ENCODE measurements around the gene MTTP.

MTTP gene

DNA sequence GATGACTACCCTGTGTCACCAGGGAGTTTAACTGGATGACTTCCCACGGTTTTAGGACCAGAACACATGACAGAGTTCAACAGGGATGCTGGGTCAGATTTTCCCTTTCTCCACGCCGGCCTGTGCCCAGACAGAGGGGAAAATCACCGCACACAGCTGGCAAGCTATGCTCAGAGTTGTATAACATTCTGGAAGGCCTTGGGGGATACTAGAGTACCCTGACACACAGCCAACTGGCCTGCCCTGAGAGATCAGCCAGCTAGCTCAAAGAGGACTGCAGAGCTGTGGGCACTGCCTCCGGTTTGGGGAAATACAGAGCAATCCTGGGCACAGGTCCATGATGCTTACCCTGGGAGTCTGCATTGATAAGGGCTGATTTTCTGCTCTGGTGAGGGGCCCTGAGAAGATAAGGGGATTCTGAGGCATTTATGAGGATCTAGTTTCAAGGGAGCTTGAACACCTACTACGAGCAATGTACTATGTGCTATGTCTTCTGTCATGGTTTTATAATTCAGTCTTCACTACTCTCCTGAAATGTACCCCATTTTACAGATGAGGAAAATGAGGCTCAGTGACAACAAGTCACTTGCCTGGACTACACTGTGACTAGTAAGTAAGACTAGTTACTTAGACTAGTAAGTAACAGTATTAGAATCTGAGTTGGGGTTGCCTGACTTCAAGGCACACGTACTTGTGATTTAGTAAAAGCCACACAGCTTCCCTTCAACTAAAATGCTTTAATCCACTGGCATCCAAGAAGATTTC, 68.3 kb downstream of the MTTP start:
- no peak for DNase-seq (ENCODE audit: low read depth)

DNA sequence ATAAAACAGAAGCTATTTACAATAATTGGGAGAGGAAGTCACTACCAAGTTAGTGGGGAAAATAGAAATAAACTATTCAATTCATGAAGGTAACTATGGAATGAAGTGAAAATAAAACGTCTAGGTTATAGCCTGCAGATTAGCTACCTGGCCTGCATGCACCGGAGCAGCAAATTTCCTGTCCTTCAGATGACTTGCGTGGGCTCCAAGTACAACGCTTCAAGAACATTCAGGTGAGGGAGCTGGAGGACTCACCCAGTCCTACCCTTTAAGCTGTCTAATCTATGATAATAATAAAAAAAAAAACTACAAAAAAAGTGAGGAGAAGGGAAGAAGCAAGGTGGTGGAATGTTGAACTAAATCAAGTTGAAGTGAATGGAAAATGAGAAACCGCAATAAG, 69.8 kb downstream of the MTTP start:
- no peak for DNase-seq (ENCODE audit: low read depth)

DNA sequence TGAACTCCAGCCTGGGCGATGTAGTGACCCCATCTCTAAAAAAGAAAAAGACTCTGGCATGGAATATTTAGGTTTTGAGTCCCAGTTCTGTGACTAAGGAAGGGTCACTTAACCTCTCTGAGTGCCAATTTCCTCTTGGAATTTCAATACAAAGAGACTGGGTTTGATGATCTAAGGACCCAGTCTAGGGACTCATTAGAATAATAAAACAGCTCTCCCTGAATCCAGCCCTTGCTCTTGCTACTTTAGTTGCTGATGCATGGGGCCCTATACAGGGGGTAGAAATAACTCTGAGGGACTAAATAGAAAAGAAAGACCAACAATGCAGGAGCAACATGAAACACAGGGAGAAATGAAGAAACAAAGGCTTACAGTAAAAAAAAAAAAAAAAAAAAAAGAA, 70.4 kb downstream of the MTTP start:
- no peak for DNase-seq (ENCODE audit: low read depth)

DNA sequence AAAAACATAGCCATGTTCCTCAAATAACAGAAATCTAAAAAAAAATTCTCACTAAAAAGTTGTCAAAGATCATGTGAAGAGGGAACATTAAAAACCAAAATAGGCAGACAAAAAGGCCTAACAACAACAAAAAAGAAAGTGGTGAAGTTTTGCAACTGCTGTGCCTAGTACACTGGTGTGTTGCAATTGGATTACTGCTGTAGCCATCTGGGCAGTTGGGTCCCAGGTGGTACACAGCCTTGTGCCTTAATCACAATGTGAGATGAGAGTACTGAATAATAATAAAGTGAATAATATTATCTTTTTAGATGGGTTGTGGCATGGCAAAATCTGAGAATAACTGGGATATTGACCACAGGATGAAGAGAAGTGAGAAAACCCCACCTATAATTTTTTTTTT, 71.0 kb downstream of the MTTP start:
- DNase-seq (ENCODE audit: low read depth) = no peak

DNA sequence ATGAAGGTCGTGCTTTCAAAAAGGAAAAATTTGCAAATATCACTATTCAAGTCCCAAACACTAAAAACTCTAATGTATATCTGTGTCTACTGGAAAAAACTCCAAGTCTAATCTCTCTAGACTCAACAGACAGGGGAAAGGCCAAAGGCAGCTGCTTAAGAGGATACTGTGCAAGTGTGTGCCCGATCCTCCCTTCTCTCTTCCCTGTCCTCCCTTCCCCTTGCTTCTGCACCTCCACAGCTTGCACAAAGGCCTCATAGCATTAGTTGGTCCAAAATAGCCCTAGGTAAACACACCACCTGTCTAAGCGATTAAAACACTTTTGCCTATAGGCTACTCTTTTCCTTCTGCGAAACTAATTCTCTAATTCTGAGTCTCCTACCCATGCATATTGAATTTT, 72.4 kb downstream of the MTTP start:
- no peak for DNase-seq (ENCODE audit: low read depth)

DNA sequence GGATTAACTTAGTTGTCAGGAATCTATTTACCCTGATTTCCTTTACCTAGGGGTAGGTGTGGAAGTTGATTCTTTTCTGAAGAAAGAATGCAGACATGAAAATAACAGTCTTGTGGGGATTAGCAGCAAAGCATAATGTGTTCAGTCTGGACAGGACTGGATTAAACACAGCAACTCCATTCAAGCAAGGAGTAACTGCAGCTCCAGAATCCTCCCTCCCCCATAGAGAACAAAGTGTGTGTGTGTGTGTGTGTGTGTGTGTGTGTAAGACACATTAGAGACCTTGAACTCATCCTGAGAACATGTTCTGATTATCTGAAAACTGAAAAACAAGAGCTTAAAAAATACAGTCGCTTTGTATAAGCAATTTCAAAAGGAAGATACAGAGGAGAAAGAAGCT, 73.7 kb downstream of the MTTP start:
- no peak for DNase-seq (ENCODE audit: low read depth)

DNA sequence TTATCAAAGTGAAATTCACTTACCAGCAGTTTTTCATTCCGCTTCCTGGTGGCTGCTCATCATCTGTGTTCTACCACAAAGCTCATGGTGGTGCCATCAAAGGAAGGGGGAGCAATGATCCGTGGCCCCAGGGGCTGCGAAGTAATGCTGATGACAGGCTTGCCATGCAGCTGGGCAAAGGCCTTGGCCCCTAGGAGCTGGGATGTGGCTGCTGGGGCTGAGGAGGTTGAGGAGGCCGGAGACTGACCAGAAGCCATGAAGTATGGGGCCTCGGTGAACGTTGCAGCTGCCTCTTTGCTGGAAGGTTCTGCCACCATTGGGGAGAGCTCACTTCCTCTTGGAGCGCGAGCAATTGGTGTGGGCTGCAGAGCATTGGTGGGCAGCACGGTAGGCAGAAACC, 74.6 kb downstream of the MTTP start:
- no peak for DNase-seq (ENCODE audit: low read depth)

DNA sequence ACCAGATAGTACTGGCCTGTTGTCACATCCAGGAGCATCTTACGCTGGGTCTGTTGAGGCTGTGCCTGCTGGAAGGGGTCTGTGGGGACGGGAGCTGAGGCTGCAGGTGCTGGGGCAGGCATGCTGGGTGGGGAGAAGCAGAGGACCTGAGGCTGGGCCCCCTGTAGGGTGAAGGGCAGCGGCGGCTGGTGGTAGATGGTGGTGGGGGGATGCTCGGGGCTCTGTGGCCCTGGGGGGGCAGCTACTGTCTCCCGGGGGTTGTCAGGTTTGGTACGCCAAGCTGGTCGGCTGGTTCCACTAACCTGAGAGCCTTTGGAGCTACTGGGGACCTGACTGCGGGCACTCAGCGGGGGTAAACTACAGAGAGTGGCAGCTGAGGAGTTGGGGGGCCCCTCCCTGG, 75.2 kb downstream of the MTTP start:
- DNase-seq (ENCODE audit: low read depth) = no peak

DNA sequence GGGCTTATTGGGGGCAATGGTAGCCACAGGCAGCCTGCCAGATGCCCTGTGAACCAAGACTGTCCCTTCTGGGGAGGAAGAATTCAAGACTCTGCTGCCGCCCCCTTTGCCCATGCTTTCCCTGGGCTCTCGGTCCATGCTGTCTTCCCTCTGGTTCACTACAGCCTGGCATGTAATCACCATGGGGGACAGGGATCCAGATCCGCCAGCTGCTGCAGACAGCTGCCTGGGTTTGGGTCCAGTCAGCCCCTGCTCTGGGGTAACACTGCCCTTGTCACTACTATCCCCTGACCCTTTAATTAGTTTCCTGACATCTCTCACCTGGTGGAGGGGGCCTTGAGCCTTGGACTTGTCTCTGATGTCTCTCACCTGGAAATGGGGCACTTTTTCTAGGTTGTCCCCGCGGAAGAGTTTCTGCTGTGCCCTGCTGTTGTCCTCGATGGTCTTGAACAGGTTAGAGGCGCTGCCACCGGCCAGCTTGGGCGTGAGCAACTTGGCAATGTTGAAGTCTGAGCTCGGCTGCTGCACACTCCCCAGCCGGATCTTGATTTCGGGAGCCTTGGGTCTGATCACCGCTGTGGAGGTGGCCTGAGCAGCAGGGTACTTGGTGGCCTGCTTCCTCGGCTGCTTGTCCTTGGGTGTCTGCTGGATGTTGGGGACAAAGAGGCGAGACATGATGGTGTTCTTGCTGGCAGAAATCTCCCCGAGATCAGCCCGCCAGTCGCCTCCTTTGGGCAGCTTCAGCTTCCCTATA, 76.6 kb downstream of the MTTP start:
- DNase-seq (ENCODE audit: low read depth) = no peak

DNA sequence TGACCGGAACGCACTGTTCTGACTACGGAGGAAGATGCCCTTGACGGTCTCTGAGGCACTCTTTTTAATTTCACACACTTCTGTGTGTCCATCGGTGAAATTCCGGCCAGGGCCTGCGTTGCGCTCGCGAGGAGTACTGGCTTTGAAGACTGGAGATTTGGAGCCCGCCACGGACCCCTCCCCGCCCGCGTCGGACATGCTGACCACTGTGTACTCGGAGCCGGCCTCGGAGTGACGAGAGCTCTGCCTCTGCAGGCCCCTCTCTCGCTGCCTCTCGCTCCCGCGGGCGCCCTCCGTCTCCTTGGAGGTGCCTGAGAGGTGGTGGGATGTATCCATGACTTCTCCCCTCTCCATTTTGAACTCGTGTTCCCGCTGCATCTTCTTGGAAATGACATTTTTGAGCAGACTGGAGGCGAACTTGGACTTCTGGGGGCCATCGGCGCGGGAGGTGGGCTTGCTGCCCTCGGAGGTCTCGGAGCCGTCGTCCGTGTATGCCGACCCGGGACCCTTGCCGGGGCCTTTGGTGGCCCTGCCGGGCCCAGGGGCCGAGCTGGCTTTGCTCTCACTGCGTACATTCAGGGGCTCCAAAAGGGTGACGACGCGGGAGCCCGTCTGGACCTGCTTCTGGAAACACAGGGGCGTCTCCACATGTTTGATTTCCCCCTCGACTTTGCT, 77.3 kb downstream of the MTTP start:
- no peak for DNase-seq (ENCODE audit: low read depth)

DNA sequence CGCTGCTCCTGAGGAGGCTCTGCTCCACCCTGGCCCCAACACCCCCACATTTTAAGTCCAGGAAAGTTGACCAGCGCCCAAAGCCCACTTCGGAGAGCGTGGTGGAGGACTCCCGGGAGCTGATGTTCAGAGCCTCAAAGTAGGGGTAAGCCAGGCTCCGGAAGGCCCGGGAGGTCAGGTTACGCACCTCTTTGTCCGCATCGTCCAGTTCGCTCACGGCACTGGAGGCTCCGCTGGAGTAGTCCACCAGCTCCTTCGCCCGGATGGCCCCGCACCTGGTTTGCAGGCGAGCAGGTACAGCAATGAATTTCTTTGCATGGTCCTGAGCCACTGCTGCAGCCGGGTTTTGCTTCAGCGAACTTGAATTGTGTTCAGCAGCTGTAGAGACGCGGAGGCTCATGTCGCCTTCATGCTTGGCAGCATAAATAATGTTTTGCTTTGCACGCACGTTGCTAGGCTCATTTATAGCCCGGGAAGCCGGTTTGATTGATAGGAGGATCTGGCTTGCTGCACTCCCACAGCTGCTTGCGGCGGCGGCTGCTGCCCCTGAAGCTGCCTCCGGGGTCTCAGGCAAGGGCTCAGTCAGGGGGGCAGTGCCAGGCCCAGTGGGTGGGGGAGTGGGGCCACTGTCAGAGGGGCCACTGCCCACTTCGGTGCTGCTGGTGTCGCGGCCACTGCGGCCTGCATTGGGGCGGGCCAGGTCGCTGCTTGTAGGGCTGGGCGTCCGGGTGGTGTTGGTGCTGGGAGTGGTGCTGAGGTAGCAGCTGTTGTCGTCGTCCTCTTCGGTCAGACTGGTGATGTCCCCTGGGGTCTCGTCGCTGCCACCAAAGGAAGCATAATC, 78.2 kb downstream of the MTTP start:
- DNase-seq (ENCODE audit: low read depth) = no peak

DNA sequence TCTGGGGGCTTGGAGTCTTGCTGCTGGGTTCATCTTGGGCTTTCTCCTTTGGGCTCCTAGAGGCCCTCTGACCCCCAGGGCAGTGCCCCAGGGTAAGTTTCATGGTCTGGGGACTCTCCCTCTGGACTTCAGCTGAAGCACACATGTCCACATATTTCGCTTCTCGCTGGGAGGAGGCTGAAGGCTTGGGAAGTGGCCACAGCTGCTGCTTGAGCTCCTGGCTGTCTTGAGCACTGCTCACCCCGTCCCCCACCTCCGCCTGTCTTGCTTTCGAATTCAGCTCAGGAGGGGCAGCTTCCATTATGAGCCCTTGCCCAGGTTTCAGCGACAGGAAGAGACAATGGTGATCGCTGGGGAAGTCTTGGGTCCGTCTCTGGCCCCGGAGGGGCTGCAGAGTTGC, 79.3 kb downstream of the MTTP start:
- no peak for DNase-seq (ENCODE audit: low read depth)

DNA sequence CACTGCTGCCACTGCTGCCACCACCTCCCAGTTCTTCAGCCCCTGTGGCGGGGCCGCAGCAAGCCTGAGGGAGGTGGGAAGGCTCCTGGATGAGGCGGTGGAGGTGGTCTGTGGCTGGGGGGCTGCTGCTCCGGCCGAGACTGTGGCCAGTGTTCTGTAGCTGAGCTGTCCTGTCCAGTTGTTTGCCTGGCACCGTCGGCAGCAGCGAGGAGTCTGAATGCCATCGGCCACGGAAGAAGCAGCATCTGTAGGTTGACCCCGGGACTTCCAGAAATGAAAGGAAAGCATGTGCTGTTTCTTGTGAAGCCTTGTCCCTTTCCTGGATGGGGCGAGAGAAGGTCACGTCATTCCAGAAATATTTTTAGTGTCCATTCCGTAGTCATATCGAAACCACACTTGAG, 79.7 kb downstream of the MTTP start:
- DNase-seq (ENCODE audit: low read depth) = no peak

DNA sequence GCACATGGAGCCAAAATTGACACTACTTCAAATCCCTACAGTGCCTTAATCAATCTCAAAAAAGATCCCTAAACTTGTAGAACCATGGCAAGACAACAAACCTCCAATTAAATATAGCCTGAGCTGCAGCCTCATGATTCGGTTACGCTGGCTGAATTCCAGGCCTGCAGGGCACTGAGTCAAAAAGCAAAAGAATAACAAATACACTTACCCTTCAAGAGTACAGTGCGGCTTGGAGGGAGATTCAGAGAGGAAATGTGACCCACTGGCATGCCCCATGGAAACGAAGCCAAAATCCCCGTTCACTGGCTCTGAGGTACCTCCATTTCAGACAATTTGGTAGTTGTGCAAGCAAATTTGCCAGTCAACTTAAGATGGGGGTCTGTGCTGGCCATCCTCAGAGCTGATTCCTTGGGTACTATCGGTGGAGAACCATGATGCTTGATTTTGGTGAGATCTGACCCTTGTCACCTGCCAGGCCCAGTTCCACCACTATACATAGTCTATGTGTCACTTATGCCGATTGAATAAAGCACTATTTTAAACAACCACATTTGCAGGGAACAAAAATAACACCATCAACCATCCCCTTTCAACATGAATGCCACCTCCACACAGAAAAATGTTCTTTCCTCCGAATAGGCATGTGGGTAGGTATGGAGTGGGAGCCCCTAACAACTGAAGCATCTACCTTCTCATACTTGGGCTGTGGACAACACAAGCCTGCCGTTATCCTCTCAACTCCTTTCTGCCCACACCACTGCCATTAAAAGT, 80.9 kb downstream of the MTTP start:
- no peak for DNase-seq (ENCODE audit: low read depth)

DNA sequence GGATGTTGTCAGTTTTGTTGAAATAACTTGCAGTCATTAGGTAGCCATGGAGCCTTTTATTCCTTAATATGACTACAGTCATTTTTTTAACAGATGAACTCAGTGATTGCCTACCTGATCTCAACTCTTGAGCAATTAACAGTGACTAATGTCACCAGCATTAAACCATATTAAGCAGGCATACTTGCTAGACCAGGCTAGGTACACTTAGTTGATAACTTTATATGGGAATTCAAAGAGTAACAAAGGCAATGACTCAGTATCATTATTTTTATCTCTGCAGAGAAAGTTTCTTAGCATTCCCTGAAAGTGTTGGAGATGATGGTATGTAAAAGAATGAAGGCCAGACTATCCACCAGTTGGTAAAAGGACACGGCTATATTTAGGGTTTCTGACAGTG, 83.2 kb downstream of the MTTP start, which contains the start of gene C4orf54:
Gene C4orf54, minus strand, starts transcription at position 31 of the 400 bp plus-strand sequence. CDS start 3,180 bp downstream, outside the sequence.
- no peak for DNase-seq (ENCODE audit: low read depth)

DNA sequence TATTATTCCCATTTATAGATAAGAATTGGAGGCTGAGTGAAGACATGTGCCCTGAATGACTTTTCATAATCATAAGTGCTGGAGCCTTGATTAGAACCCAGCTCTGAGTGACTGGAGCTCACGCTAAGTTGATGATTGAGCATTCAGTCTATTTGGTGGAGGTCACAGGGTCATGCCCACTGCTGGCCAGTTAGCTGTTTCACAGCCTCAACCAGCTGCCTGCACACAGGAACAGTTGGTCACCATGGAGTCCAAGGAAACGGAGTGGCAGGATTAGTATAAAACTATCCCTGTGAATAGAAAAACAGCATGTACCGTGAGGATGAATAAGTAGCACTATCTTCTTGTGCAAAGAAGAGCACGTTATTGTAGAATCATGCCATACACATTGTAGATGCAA, 84.0 kb downstream of the MTTP start:
- DNase-seq (ENCODE audit: low read depth) = no peak

DNA sequence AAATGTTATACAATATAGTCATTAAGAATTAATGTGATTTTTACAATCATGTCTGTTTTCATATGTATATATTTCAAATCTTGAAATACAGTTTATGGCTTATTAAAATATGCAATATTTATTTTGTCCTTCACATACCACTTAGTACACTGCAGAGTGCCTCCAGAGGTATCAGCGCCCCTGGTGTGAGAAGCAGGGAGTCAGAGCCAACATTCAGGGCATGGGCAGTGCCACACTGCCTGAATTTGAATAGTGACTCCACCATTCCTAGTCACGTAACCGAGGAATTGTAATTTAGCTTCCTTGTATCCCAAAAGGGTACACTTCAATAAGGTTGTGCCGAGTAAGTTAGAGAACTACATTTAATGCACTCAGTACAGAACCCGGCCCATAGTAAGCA, 87.3 kb downstream of the MTTP start:
- no peak for DNase-seq (ENCODE audit: low read depth)

DNA sequence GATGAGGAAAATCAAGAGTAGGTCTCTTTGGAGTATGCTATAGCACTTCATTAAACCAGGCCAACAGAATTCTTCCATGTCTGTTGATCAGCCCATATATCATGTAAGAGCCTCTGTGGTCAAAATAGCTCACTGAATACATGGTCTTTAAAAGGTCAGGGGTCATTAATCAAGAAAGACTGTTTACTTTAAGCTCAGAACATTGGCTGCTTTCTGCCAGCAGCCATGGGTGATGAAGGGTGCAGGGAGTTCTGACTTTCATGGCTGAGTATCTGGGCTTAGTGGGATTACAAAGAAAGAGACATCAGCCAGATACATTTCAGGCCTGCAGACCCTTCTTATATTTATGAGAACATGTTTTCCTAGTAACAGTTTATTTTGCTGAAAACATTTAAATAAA, 90.1 kb downstream of the MTTP start:
- DNase-seq (ENCODE audit: low read depth) = no peak

DNA sequence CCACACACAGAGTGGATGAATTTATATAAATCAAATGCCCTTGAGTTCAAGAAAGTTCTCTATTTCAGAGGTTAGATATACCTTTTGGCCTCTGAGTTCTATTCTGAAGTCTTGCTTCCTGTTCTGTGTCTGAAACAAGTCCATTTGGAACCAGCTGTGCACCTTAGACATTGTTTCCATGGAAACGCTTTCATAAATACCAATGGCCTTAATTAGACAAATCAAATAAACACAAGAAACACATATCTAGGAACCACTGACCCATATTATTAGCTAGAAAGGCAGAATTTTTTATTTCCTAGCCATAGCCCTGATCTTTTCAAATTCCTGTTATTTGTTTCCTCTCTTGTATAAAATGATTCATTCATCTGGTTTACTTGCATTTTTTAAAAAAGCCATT, 91.4 kb downstream of the MTTP start:
- no peak for DNase-seq (ENCODE audit: low read depth)

DNA sequence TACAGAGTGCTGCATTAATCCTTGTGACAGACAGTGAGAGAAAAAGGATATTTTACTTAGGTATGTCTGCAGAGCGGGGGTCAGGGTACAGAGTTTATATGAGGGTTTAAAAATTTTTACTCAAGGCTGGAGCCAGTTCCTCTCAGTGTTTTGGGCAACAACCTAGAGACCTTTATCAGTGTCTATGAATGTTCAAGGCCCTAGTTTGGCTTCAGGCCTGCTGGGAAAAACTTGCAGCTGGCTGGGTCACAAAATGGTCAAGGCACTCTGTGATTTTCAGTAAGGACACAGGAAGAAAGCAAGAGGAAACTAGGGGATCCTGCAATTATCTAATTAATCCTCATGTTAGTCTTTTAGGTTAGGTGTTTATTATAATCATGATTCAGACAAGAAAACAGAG, 93.8 kb downstream of the MTTP start:
- DNase-seq (ENCODE audit: low read depth) = no peak

DNA sequence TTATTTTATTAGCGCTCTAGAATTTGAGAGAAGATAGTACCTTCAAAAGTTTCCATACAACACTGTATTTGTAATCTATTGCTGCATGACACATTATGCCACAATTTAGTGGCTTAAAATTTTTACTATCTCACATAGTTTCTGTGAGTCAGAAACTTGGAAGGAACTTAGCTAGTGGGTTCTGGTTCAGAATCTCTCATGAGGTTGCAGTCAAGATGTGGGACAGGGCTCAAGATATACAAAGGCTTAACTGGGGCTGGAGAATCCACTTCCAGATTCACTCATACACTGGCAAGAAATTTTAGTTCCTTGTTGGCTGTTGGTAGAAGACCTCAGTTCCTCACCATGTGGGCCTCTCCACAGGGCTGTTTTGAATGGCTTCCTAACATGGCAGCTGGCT, 94.5 kb downstream of the MTTP start:
- DNase-seq (ENCODE audit: low read depth) = no peak
